ENCODE data around the gene SPRN. TPM values are rescaled to one million over a fixed set of nuclear protein-coding genes. Genes with fewer than 3 reads are reported as not detected.
"Not testable (repeated sequence)": the region's sequence is repeated elsewhere in the genome, so short reads cannot be mapped to it uniquely, and the experiment has no call there.

SPRN gene
- total and polyA plus RNA-seq, 2 of the 4 experiments (the other 2 are of a cell fraction): 0.36 to 2.3 TPM

DNA sequence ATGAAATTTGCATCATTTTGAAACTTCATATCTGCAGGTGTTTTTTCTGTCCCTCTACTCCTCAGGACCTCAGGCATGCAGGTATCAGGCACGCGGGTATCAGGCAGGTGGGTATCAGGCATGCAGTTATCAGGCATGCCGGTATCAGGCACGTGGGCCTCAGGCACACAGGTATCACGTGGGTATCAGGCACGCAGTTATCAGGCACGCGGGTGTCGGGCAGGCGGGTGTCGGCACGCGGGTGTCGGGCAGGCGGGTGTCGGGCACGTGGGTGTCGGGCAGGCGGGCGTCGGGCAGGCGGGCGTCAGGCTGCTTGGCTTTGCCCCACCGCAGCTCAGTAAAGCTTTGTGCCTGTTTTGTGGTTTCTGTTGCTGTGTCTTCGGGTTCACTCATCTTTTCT is 8.7 kb downstream of the SPRN start:
- CTCF ChIA-PET: no interaction called here

DNA sequence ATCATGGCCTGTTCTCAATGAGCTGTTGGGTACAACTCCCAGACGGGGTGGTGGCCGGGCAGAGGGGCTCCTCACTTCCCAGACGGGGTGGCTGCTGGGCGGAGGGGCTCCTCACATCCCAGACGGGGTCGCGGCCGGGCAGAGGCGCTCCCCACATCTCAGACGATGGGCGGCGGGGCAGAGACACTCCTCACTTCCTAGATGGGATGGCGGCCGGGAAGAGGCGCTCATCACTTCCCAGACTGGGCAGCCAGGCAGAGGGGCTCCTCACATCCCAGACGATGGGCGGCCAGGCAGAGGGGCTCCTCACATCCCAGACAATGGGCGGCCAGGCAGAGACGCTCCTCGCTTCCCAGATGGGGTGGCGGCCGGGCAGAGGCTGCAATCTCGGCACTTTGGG is 10.0 kb downstream of the SPRN start:
- H2AK5ac ChIP-seq (ENCODE audit: low read depth, low read length); H3K4ac ChIP-seq (ENCODE audit: low read depth, low read length); H3K23ac ChIP-seq (ENCODE audit: low read depth, low read length); H3K14ac ChIP-seq (replicated peaks; ENCODE audit: low read depth, low read length); H3K27me3 ChIP-seq (ENCODE audit: control insufficient read depth, insufficient read depth, low read length); H2AFZ ChIP-seq (replicated peaks; ENCODE audit: low read length, poor library complexity); H2BK20ac ChIP-seq (ENCODE audit: low read depth, low read length); in situ Hi-C loops (cut with MboI; ENCODE audit: low sequenced_read_pairs); H3K9ac ChIP-seq (ENCODE audit: low read depth, low read length); H3K4me3 ChIP-seq (ENCODE audit: insufficient read depth, low read depth, low read length); BruUV-seq (replicated peaks); H3K9me3 ChIP-seq (ENCODE audit: control insufficient read depth, insufficient read depth, low read length); DNase-seq; intact Hi-C loops (cut with micrococcal nuclease); dilution Hi-C loops (cut with HindIII; ENCODE audit: low sequenced_read_pairs, unreplicated experiment); H3K4me1 ChIP-seq (ENCODE audit: control insufficient read depth, insufficient read depth, low read length); H3K4me2 ChIP-seq (ENCODE audit: low read depth, low read length); ATAC-seq (ENCODE audit: low read depth); H3K56ac ChIP-seq (ENCODE audit: extremely low read depth, insufficient read depth, low read length); H4K91ac ChIP-seq (ENCODE audit: insufficient read depth, low read depth, low read length); H3K27ac ChIP-seq (ENCODE audit: insufficient read depth, low read length); H4K20me1 ChIP-seq (ENCODE audit: insufficient read depth, low read length); H3K18ac ChIP-seq (ENCODE audit: low read depth, low read length); H4K5ac ChIP-seq (ENCODE audit: low read depth, low read length); H2BK120ac ChIP-seq (ENCODE audit: low read depth, low read length); H2BK5ac ChIP-seq (ENCODE audit: low read depth, low read length, poor library complexity, severe bottlenecking); H3K9me1 ChIP-seq (ENCODE audit: insufficient read depth, low read length); POLR2A ChIA-PET (ENCODE audit: unreplicated experiment); H4K8ac ChIP-seq (ENCODE audit: low read depth in 2 of 2, low read length in 2 of 2); CTCF ChIA-PET; H2AK9ac ChIP-seq (replicated peaks; ENCODE audit: low read depth, low read length, poor library complexity); H2BK15ac ChIP-seq (ENCODE audit: low read depth, low read length): not testable (repeated sequence)
- H3K79me1 ChIP-seq (ENCODE audit: low read depth in 1 of 2, low read length in 2 of 2): peaks cover 9 to 20% of the 10 kb centered on the region in 2 experiments; a peak in 3 of 4 replicates
- 92% methylated on average over 4 of the region's 23 CpGs; no CpG with 5 or more reads in 1 of the 2 experiments for WGBS, 2 experiments (ENCODE audit: extremely low coverage in 2 of 2, insufficient read length in 1 of 2)
- peaks cover 27% of the 10 kb centered on the region for H3K36me3 ChIP-seq (ENCODE audit: control insufficient read depth, insufficient read depth, low read length)

More for the DNA sequence above, 8.7 kb downstream of the SPRN start:
- dilution Hi-C loops (cut with HindIII; ENCODE audit: low sequenced_read_pairs, unreplicated experiment): no loop called here
- intact Hi-C loops (cut with micrococcal nuclease): no loop called here
- Histone ChIP-seq H3K18ac (ENCODE audit: low read depth, low read length) (no peak overlapping the region), H2BK20ac (ENCODE audit: low read depth, low read length) (no peak overlapping the region), H2BK15ac (ENCODE audit: low read depth, low read length) (no peak overlapping the region), H3K14ac (replicated peaks; ENCODE audit: low read depth, low read length) (no peak overlapping the region), H3K9me1 (ENCODE audit: insufficient read depth, low read length) (no peaks in the 10 kb centered on the region), H3K4me1 (ENCODE audit: control insufficient read depth, insufficient read depth, low read length) (no peaks in the 10 kb centered on the region), H3K27me3 (ENCODE audit: control insufficient read depth, insufficient read depth, low read length) (no peaks in the 10 kb centered on the region), H3K4me2 (ENCODE audit: low read depth, low read length) (no peak overlapping the region), H3K79me1 (ENCODE audit: low read depth in 1 of 2, low read length in 2 of 2) (peaks cover 6 to 12% of the 10 kb centered on the region in 2 experiments; a peak in 2 of 4 replicates), H3K4me3 (ENCODE audit: insufficient read depth, low read depth, low read length) (no peak overlapping the region), H2AK9ac (replicated peaks; ENCODE audit: low read depth, low read length, poor library complexity) (no peak overlapping the region), H4K91ac (ENCODE audit: insufficient read depth, low read depth, low read length) (no peak overlapping the region), H3K9me3 (ENCODE audit: control insufficient read depth, insufficient read depth, low read length) (peaks cover 3% of the 10 kb centered on the region), H2BK5ac (ENCODE audit: low read depth, low read length, poor library complexity, severe bottlenecking) (no peak overlapping the region), H2AK5ac (ENCODE audit: low read depth, low read length) (no peak overlapping the region), H2BK120ac (ENCODE audit: low read depth, low read length) (no peak overlapping the region), H3K23ac (ENCODE audit: low read depth, low read length) (no peak overlapping the region), H4K8ac (ENCODE audit: low read depth in 2 of 2, low read length in 2 of 2) (no peak overlapping the region), H3K27ac (ENCODE audit: insufficient read depth, low read length) (no peak overlapping the region), H4K5ac (ENCODE audit: low read depth, low read length) (no peak overlapping the region), H3K56ac (ENCODE audit: extremely low read depth, insufficient read depth, low read length) (no peak overlapping the region), H4K20me1 (ENCODE audit: insufficient read depth, low read length) (no peaks in the 10 kb centered on the region; the same call in 1 of the 2 replicates), H3K9ac (ENCODE audit: low read depth, low read length) (no peak overlapping the region), H3K36me3 (ENCODE audit: control insufficient read depth, insufficient read depth, low read length) (peaks cover 33% of the 10 kb centered on the region), H2AFZ (replicated peaks; ENCODE audit: low read length, poor library complexity) (no peak overlapping the region), H3K4ac (ENCODE audit: low read depth, low read length) (no peak overlapping the region)
- in situ Hi-C loops (cut with MboI; ENCODE audit: low sequenced_read_pairs): no loop called here
- POLR2A ChIA-PET (ENCODE audit: unreplicated experiment): no interaction called here
- WGBS, 2 experiments (ENCODE audit: extremely low coverage in 2 of 2, insufficient read length in 1 of 2): 96% methylated on average over 17 of the region's 25 CpGs; no CpG with 5 or more reads in 1 of the 2 experiments
- TF ChIP-seq RCOR1 (IDR thresholded peaks at IDR 0.05; ENCODE audit: insufficient replicate concordance, low read length) (no peak), NFE2L2 (IDR thresholded peaks at IDR 0.05; ENCODE audit: low read depth, low read length) (no peak), SMC3 (IDR thresholded peaks at IDR 0.05; ENCODE audit: low read depth, low read length) (no peak)
- TF ChIP-seq, protein P1, sequence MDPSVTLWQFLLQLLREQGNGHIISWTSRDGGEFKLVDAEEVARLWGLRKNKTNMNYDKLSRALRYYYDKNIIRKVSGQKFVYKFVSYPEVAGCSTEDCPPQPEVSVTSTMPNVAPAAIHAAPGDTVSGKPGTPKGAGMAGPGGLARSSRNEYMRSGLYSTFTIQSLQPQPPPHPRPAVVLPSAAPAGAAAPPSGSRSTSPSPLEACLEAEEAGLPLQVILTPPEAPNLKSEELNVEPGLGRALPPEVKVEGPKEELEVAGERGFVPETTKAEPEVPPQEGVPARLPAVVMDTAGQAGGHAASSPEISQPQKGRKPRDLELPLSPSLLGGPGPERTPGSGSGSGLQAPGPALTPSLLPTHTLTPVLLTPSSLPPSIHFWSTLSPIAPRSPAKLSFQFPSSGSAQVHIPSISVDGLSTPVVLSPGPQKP (IDR thresholded peaks at IDR 0.05; ENCODE audit: borderline replicate concordance, low read depth, low read length): no peak
- ATAC-seq (ENCODE audit: low read depth): no peak
- no TSS peak for BruUV-seq (replicated peaks)
- no peak for DNase-seq

All from IMR-90 (cell line).